Stimulated activated CD4-positive, alpha-beta T cell treated with anti-CD3 and anti-CD28 coated beads, Interleukin-2, amount 100 ng/mL, for 48 hours (primary cell): ENCODE measurements around the gene ITCH.
"Not testable (repeated sequence)": the region's sequence is repeated elsewhere in the genome, so short reads cannot be mapped to it uniquely, and the experiment has no call there.

ENCODE experiments used
- DNase-seq, 2 donors: peaks; one replicate each; pipeline ENCODE4 v3.0.0-alpha.2; 2020

The ITCH gene

GRCh38 chr20:34344238-34344637 lies 18.8 kb upstream of the ITCH start:
- no peak for DNase-seq

DNA sequence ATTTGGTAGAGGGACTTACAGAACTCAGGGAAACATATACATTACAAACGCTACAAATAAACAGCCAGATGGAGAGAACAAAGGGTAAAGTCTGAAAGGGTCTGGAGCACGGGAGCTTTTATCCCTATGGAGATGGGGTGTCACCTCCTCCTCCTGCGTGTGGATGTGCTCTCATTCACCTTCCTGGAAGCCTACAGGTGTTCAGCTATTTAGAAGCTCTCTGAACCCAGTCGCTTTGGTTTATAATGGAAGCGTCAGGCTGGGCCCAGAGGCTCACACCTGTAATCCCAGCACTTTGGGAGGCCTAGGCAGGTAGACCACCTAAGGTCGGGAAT lies 17.7 kb upstream of the ITCH start:
- no peak for DNase-seq

DNA sequence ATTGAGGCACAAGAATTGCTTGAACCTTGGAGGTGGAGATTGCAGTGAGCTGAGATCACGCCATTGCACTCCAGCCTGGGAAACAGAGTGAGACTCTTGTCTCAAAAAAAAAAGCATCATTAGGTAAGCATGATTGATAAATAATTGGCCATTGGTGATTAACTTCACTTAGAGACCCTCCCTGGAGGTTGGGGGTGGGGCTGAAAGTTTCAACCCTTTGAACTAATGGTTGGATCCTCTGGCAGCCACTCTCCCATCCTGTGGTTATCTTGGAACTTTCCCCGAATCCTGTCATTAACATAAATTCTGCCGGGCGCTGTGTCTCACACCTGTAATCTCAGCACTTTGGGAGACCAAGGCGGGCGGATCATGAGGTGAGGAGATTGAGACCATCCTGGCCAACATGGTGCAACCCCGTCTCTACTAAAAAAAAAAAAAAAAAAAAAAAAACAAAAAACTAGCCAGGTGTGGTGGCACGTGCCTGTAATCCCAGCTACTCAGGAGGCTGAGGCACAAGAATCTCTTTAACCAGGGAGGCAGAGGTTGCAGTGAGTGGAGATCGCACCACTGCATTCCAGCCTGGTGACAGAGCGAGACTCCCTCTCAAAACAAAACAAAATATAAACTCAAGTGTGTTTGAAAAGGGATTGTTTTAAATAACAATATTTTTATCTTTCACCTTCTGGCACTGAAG lies 17.1 kb upstream of the ITCH start:
- DNase-seq = not testable (repeated sequence)

- not testable (repeated sequence) for DNase-seq
Observed at GRCh38 chr20:34346533-34346865, 16.6 kb upstream of the ITCH start.

GRCh38 chr20:34347571-34347970 lies 15.5 kb upstream of the ITCH start:
- no peak for DNase-seq

DNA sequence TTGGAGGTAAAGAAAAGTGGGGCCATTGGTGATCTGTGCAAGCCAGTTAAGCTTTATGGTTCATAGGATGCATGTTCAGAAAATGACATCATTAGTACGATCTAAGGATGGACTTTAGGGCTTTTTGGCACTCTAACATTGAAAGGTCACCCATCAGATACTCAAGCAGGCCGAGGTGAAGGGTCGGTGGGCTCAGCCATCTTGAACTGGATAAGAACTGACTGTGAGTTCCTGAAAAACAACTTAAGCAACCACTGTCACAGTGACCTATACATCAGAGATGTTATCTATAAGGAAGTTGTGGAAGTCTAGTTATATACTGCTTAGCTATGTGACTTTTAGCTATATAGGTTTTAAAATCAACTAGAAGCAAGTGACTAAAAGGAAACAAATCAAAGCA lies 13.0 kb upstream of the ITCH start:
- DNase-seq = no peak

GRCh38 chr20:34353467-34353866 lies 9.6 kb upstream of the ITCH start:
- not testable (repeated sequence) for DNase-seq

- DNase-seq = no peak
Observed at GRCh38 chr20:34355427-34355826, 7.6 kb upstream of the ITCH start.

DNA sequence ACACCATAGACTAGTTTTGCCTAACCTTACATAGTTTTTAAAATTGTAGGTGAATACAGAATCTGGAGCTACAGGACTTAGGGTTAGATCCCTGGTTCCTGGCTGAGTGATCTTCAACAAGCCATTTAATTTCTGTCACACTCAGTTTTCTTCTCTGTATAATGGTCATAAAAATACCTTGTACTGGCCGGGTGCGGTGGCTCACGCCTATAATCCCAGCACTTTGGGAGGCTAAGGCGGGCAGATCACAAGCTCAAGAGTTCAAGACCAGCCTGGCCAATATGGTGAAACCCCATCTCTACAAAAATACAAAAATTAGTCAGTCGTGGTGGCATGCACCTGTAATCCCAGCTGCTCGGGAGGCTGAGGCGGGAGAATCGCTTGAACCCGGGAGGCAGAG lies 3.3 kb upstream of the ITCH start:
- DNase-seq = not testable (repeated sequence)

- no peak for DNase-seq
Observed at GRCh38 chr20:34362502-34363061, 491 bp upstream of the ITCH start.

DNA sequence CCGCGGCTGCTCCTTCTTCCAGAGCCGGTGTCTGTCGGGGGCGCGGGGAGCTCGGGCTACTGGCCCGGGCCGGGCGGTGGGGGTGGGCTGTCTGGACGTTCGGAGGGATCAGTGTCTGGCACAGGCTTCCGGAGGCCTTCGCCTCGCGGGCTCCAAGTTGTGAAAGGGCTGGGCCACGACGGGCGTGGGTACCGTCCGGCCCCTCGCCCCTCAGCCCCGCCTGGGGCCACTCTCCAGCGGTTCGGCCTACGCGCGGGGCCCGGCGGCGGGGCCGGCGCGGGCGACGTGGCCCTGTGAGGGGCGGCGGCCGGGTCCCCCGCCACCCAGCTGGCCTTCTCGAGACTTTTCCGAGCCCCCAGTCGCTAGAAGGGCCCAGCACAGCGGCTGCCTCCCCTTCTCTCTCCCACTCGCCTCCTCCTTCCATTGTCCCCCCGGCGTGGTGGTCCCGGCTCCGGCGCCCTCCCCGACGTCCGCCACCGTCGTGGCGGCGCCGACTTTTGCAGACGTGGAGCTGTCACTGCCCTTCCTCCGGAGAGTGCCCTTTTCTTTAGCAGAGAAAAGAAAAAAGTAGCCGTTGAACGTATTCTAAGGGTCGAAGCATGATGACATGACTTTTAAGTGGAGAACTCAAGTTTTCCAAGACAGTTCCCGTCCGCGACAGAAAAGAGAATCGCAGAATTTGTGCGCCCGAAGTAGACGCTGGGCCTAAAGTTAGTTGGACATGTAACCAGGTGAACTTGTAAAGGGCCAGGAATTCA lies 571 bp downstream of the ITCH start:
- no peak for DNase-seq

DNA sequence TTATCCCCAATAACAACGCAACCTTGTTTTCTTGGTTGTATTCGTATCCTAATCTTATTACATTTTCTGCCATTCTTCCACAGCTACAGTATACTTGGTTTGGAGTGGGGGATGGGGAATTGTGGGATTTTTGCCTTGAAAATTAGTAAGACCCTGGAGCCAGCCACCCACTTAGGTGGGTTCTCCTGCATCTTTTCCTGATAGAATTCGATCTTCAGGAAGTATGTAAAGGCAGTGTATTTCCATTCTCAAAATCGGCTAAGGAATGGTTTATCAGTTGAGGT lies 1.1 kb downstream of the ITCH start:
- DNase-seq = no peak

DNA sequence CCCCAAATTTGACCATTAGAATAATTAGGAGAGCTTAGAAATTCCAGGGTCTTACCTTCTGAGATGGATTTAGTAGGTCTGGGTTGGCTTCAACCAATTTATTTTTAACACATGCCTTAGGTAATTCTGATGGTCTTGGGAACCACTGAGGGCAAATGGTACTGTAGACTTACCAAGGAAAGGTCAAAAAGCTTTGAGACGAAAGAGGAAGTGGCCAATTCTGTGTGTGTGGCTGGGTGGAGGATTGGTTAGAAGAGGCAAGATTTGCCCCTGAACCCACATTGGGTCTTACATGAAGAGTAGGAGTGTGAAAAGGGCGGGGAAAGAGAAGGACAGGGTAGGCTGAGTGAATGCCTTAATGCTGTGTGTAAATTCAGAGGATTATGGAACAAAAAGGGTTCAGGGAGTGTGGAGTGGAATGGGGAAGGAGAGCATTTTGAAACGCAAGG lies 2.7 kb downstream of the ITCH start:
- DNase-seq = no peak

DNA sequence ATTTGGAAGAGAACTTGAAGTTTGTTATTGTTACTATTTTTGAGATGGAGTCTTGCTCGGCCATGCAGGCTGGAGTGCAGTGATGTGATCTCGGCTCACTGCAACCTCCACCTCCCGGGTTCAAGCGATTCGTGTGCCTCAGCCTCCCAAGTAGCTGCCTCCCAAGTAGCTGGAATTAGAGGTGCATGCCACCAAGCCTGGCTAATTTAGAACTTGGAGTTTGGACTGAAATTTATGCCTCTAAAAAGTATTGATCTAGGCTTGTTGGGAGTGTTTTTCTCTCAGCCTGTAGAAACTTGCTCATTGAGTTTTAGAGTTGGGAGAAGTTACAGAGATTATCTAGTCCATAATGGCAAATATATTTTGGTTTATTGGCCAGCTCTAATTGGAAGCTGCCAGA lies 4.1 kb downstream of the ITCH start:
- no peak for DNase-seq

DNA sequence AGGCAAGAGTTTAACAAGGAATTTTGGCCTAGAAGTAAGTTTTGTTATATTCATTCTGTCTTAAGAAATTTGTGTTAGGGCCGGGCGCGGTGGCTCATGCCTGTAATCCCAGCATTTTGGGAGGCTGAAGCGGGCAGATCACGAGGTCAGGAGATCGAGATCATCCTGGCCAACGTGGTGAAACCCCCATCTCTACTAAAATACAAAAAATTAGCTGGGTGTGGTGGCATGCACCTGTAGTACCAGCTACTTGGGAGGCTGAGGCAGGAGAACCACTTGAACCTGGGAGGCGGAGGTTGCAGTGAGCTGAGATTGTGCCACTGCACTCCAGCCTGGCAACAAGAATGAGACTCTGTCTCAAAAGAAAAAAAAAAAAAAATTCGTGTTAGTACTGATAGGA lies 4.8 kb downstream of the ITCH start:
- not testable (repeated sequence) for DNase-seq

DNA sequence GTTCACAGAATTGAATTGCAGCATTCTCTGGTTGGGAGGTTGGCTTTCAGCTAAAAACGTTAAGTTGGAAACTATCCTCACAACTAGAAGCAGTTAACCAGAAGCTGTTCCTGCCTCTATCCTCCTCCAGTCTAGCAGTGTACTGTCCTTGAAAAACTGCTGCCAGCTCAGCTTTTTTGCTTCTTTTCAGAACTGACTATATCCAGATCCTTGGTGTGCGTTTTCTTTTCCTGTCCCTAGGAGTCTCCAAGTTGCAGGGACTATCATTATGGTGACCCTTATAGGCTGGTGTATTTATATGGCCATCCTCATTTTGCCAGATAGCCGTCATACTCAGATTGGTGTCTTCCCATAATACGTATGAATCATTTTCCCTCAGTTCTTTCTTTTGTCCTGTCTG lies 5.5 kb downstream of the ITCH start:
- DNase-seq = no peak

GRCh38 chr20:34369265-34369664 lies 6.2 kb downstream of the ITCH start:
- no peak for DNase-seq

GRCh38 chr20:34370062-34370461 lies 7.0 kb downstream of the ITCH start:
- no peak for DNase-seq

DNA sequence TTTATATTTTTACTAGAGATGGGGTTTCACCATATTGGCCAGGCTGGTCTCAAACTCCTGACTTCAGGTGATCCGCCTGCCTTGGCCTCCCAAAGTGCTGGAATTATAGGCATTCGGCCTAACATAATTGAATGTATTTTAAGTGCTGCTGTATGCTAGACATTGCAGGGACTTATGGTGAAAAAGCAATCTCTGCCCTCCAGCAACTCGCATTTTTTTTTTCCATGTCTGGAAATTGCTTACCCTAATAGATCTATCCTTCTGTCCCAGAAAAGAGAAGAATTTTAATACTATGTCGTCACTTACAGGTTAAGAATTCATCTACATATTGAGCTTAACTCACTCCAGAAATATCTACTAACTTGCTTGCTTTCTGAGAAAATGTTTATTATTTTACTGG lies 10.4 kb downstream of the ITCH start:
- DNase-seq = no peak

DNA sequence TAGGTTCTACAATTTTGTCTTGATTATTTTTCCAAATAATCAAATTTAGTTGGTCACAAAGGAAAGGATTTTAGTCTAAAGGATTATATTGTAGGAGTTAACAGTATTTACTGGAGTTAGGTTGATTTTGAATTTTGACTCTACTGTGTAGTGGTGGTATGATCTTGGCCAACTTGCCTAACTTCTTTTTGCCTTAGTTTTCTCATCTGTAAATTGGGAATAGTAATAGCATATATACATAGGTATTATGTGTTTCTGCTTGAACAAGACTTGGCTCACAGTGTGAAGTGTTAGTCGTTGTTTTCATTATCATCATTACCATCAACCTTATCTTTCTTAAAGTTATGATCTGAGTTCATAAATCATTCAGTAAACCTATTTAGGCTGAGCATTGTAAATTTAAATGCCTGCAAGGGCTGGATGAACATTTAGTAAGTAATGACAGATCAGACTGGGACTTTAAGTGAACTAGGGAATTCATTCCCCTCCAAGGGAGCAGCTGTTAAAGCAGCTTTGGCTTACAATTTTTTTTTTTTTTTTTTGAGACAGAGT lies 11.2 kb downstream of the ITCH start:
- no peak for DNase-seq

- no peak for DNase-seq
Observed at GRCh38 chr20:34375977-34376430, 12.9 kb downstream of the ITCH start.

GRCh38 chr20:34377072-34377847 lies 14.2 kb downstream of the ITCH start:
- no peak for DNase-seq

DNA sequence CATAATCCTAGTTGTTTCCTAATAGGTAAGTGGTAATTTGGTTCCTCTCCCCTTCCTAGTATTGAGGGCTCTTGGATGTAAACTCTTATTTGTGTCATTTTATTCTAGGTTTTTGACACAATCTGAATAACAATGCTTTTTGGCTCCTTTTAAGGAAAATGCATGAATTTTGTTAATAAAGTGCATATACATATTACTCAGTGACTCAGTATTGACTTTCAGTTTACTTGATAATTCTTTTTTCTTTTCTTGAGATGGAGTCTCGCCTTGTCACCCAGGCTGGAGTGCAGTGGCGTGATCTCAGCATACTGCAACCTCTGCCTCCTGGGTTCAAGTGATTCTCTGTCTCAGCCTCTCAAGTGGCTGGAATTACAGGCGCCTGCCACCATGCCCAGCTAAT lies 19.1 kb downstream of the ITCH start:
- DNase-seq = no peak
